ENCODE measurements around the gene DPYSL4.

Gene DPYSL4

GRCh38 chr10:132241086-132241485, 54.3 kb downstream of the DPYSL4 start:
- no peak overlapping the region for H3K4me3 ChIP-seq (ENCODE audit: low read length)
- peaks cover 3% of the 10 kb centered on the region for H3K4me1 ChIP-seq (ENCODE audit: control insufficient read depth, insufficient read depth, low read length)
- H3K9ac ChIP-seq (ENCODE audit: low read depth, low read length) = no peak overlapping the region
- H3K36me3 ChIP-seq (ENCODE audit: insufficient read depth, low read length) = no peaks in the 10 kb centered on the region
- no peak overlapping the region for H3K4me2 ChIP-seq (ENCODE audit: low read length)
- H3K9me3 ChIP-seq (replicated peaks; ENCODE audit: low read length) = no peaks in the 10 kb centered on the region
- peaks cover 11% of the 10 kb centered on the region for H3K27me3 ChIP-seq (ENCODE audit: control insufficient read depth, insufficient read depth, low read length)

DNA sequence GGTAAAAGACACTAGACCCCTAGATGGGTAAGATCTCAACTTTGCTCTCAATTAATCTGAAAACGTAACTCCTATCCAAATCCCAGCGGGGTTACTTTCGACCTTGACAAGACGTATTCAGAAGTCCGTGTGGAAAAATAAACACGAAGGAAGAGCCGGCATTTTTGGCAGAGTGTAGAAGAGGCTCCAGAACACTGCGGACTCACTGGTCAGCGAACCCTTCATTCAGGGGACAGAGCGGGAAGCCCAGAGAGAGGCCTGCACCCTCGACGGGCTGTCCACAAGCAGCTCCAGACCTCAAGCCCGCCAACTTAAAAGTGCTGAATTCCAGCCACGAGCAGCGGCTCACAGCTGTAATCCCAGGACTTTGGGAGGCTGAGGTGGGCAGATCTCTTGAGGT, 54.7 kb downstream of the DPYSL4 start:
- no peak overlapping the region for H3K9ac ChIP-seq (ENCODE audit: low read depth, low read length)
- H3K36me3 ChIP-seq (ENCODE audit: insufficient read depth, low read length) = no peaks in the 10 kb centered on the region
- peaks cover 11% of the 10 kb centered on the region for H3K27me3 ChIP-seq (ENCODE audit: control insufficient read depth, insufficient read depth, low read length)
- H3K9me3 ChIP-seq (replicated peaks; ENCODE audit: low read length) = no peaks in the 10 kb centered on the region
- H3K4me3 ChIP-seq (ENCODE audit: low read length) = no peak overlapping the region
- peaks cover 3% of the 10 kb centered on the region for H3K4me1 ChIP-seq (ENCODE audit: control insufficient read depth, insufficient read depth, low read length)
- no peak overlapping the region for H3K4me2 ChIP-seq (ENCODE audit: low read length)

GRCh38 chr10:132242103-132242840, 55.5 kb downstream of the DPYSL4 start:
- Histone ChIP-seq H3K4me2 (ENCODE audit: low read length) (no peak overlapping the region), H3K4me3 (ENCODE audit: low read length) (no peak overlapping the region), H3K36me3 (ENCODE audit: insufficient read depth, low read length) (no peaks in the 10 kb centered on the region), H3K9me3 (replicated peaks; ENCODE audit: low read length) (no peaks in the 10 kb centered on the region), H3K27me3 (ENCODE audit: control insufficient read depth, insufficient read depth, low read length) (peaks cover 11% of the 10 kb centered on the region), H3K9ac (ENCODE audit: low read depth, low read length) (no peak overlapping the region), H3K4me1 (ENCODE audit: control insufficient read depth, insufficient read depth, low read length) (peaks cover 3% of the 10 kb centered on the region)

DNA sequence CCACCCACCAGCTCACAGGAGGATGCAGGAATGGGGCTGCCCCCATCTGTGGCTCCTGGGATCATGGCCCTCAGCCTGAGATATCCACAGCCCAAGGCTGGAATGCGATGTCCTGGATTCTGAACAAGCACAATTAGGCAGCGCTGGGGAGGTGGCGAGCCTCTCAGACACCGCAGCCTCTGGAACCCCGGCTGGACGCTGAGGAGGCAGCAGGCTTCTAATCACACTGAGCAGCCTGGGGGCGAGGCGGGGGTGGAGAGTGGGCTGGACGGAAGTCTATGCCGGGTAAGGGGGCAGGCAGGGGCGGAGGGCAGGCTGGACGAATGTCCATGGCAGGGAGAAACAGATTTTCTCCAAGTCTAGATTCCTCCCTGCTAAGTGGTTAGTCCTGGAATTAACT, 56.4 kb downstream of the DPYSL4 start:
- H3K4me1 ChIP-seq (ENCODE audit: control insufficient read depth, insufficient read depth, low read length) = peaks cover 8% of the 10 kb centered on the region
- no peaks in the 10 kb centered on the region for H3K36me3 ChIP-seq (ENCODE audit: insufficient read depth, low read length)
- peaks cover 11% of the 10 kb centered on the region for H3K27me3 ChIP-seq (ENCODE audit: control insufficient read depth, insufficient read depth, low read length)
- no peak overlapping the region for H3K9ac ChIP-seq (ENCODE audit: low read depth, low read length)
- H3K4me2 ChIP-seq (ENCODE audit: low read length) = no peak overlapping the region
- no peak overlapping the region for H3K4me3 ChIP-seq (ENCODE audit: low read length)
- no peaks in the 10 kb centered on the region for H3K9me3 ChIP-seq (replicated peaks; ENCODE audit: low read length)

DNA sequence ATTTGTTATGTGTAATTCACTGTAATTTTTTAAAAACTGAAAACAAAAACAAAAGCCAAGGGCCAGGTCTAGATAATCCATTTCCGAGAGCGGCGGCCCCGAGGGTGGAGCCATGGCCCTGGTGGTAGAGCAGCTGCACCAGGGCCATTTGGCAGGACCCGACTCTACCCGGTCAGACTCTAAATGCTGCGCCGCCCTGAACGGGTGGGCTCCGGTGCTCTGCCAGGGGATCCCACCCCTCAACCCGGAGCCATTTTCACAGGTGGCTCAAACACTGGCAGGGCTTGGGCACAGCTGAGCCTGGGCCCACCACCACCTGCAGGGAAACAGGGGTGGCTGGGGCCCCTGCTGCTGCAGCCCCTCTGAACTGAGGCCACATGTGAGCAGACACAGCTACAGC, 56.9 kb downstream of the DPYSL4 start:
- no peaks in the 10 kb centered on the region for H3K9me3 ChIP-seq (replicated peaks; ENCODE audit: low read length)
- no peaks in the 10 kb centered on the region for H3K36me3 ChIP-seq (ENCODE audit: insufficient read depth, low read length)
- H3K9ac ChIP-seq (ENCODE audit: low read depth, low read length) = no peak overlapping the region
- H3K4me3 ChIP-seq (ENCODE audit: low read length) = no peak overlapping the region
- H3K4me1 ChIP-seq (ENCODE audit: control insufficient read depth, insufficient read depth, low read length) = peaks cover 13% of the 10 kb centered on the region
- no peak overlapping the region for H3K4me2 ChIP-seq (ENCODE audit: low read length)
- H3K27me3 ChIP-seq (ENCODE audit: control insufficient read depth, insufficient read depth, low read length) = peaks cover 11% of the 10 kb centered on the region

- Histone ChIP-seq H3K9me3 (replicated peaks; ENCODE audit: low read length) (no peaks in the 10 kb centered on the region), H3K9ac (ENCODE audit: low read depth, low read length) (no peak overlapping the region), H3K27me3 (ENCODE audit: control insufficient read depth, insufficient read depth, low read length) (peaks cover 11% of the 10 kb centered on the region), H3K4me3 (ENCODE audit: low read length) (no peak overlapping the region), H3K4me2 (ENCODE audit: low read length) (no peak overlapping the region), H3K36me3 (ENCODE audit: insufficient read depth, low read length) (no peaks in the 10 kb centered on the region), H3K4me1 (ENCODE audit: control insufficient read depth, insufficient read depth, low read length) (peaks cover 14% of the 10 kb centered on the region)
These were observed 58.3 kb downstream of the DPYSL4 start for GRCh38 chr10:132245056-132245455.

- Histone ChIP-seq H3K4me3 (ENCODE audit: low read length) (no peak overlapping the region), H3K9ac (ENCODE audit: low read depth, low read length) (no peak overlapping the region), H3K4me2 (ENCODE audit: low read length) (no peak overlapping the region), H3K4me1 (ENCODE audit: control insufficient read depth, insufficient read depth, low read length) (peaks cover 14% of the 10 kb centered on the region), H3K36me3 (ENCODE audit: insufficient read depth, low read length) (no peaks in the 10 kb centered on the region), H3K27me3 (ENCODE audit: control insufficient read depth, insufficient read depth, low read length) (peaks cover 5% of the 10 kb centered on the region), H3K9me3 (replicated peaks; ENCODE audit: low read length) (no peaks in the 10 kb centered on the region)
These were observed 59.5 kb downstream of the DPYSL4 start for GRCh38 chr10:132246296-132246695.

DNA sequence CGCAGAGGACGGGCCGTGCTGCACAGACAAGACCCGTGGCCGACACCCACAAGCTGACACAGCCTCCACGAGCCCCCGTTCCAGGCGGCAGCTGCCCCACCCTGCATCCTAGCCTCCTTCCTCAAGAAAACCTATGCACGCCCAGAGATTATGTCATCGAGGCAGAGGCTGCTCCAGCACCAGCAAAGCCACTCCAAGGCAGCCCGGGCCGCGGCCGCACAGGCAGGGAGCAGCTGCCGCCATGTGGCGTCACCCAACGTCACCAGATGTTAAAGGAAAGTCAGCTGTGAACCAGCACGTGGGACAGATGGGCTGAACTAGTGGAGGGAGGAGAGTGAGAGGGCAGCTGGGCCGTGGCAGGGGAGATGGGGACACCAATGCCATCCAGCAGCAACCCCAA, 61.2 kb downstream of the DPYSL4 start:
- peaks cover 11% of the 10 kb centered on the region for H3K4me1 ChIP-seq (ENCODE audit: control insufficient read depth, insufficient read depth, low read length)
- no peaks in the 10 kb centered on the region for H3K27me3 ChIP-seq (ENCODE audit: control insufficient read depth, insufficient read depth, low read length)
- no peaks in the 10 kb centered on the region for H3K9me3 ChIP-seq (replicated peaks; ENCODE audit: low read length)
- H3K4me3 ChIP-seq (ENCODE audit: low read length) = peak overlapping the region; percentile 64
- peak overlapping the region; percentile 63 for H3K4me2 ChIP-seq (ENCODE audit: low read length)
- no peaks in the 10 kb centered on the region for H3K36me3 ChIP-seq (ENCODE audit: insufficient read depth, low read length)
- no peak overlapping the region for H3K9ac ChIP-seq (ENCODE audit: low read depth, low read length)

DNA sequence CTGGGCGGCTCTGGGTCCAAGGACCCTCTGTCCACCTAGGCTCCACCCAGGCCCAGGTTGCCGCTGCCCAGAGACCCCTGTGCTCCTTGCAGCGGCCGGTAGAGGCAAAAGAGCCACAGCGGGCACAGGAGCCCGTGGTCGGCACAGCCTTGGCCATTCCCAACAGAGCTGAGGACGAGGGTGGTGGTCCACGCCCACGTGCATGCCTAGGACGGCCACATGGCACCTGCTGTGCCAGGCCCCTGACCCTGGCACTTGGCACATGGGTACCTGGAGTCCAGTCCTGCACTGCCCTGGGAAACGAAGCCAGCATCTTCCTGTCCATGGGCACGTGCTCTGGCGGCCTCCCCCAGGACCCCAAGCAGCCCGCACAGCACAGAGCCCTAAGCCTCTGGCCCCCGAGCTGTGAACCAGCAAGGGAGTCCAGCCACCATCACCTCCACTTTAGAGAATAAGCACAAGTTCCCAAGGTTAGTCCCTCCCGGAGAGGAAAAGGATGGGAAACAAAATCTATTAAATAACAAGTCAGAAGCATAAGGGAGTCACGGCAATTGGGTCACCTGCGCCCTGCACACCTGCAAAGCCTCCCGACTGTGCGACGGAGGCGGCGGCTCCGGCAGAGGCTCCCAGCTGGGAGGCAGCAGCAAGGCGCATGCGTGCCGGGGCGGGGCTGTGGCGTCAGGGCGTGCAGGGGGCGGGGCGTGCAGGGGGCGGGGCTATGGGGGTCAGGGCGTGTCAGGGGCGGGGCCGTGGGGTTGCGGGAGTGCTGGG, 61.9 kb downstream of the DPYSL4 start:
- Histone ChIP-seq H3K9me3 (replicated peaks; ENCODE audit: low read length) (no peaks in the 10 kb centered on the region), H3K4me1 (ENCODE audit: control insufficient read depth, insufficient read depth, low read length) (peaks cover 11% of the 10 kb centered on the region), H3K4me3 (ENCODE audit: low read length) (peak overlapping the region; percentile 64), H3K27me3 (ENCODE audit: control insufficient read depth, insufficient read depth, low read length) (no peaks in the 10 kb centered on the region), H3K36me3 (ENCODE audit: insufficient read depth, low read length) (no peaks in the 10 kb centered on the region), H3K9ac (ENCODE audit: low read depth, low read length) (peak overlapping the region; percentile 42), H3K4me2 (ENCODE audit: low read length) (peak overlapping the region; percentile 63)

GRCh38 chr10:132249226-132249724, 62.5 kb downstream of the DPYSL4 start:
- H3K4me2 ChIP-seq (ENCODE audit: low read length) = no peak overlapping the region
- peaks cover 11% of the 10 kb centered on the region for H3K4me1 ChIP-seq (ENCODE audit: control insufficient read depth, insufficient read depth, low read length)
- H3K36me3 ChIP-seq (ENCODE audit: insufficient read depth, low read length) = no peaks in the 10 kb centered on the region
- H3K4me3 ChIP-seq (ENCODE audit: low read length) = no peak overlapping the region
- H3K9ac ChIP-seq (ENCODE audit: low read depth, low read length) = no peak overlapping the region
- no peaks in the 10 kb centered on the region for H3K9me3 ChIP-seq (replicated peaks; ENCODE audit: low read length)
- H3K27me3 ChIP-seq (ENCODE audit: control insufficient read depth, insufficient read depth, low read length) = no peaks in the 10 kb centered on the region

- no peak overlapping the region for H3K4me2 ChIP-seq (ENCODE audit: low read length)
- H3K9ac ChIP-seq (ENCODE audit: low read depth, low read length) = no peak overlapping the region
- H3K4me1 ChIP-seq (ENCODE audit: control insufficient read depth, insufficient read depth, low read length) = peaks cover 11% of the 10 kb centered on the region
- H3K27me3 ChIP-seq (ENCODE audit: control insufficient read depth, insufficient read depth, low read length) = no peaks in the 10 kb centered on the region
- H3K9me3 ChIP-seq (replicated peaks; ENCODE audit: low read length) = no peaks in the 10 kb centered on the region
- H3K4me3 ChIP-seq (ENCODE audit: low read length) = no peak overlapping the region
- no peaks in the 10 kb centered on the region for H3K36me3 ChIP-seq (ENCODE audit: insufficient read depth, low read length)
These were observed 63.2 kb downstream of the DPYSL4 start for GRCh38 chr10:132249824-132250375.
